HG03108 (cell line): ENCODE data around the gene MICALL2.
A peak's percentile ranks its signal among the peaks of the same experiment; 100 is the strongest.

Source experiments
- ATAC-seq: cut with Tn5 transposase; IDR thresholded peaks from one replicate; pipeline ENCODE4 v1.9.1; 2021; ENCODE audit warnings: moderate library complexity; ENCODE audit not compliant: unreplicated experiment

Gene MICALL2

DNA sequence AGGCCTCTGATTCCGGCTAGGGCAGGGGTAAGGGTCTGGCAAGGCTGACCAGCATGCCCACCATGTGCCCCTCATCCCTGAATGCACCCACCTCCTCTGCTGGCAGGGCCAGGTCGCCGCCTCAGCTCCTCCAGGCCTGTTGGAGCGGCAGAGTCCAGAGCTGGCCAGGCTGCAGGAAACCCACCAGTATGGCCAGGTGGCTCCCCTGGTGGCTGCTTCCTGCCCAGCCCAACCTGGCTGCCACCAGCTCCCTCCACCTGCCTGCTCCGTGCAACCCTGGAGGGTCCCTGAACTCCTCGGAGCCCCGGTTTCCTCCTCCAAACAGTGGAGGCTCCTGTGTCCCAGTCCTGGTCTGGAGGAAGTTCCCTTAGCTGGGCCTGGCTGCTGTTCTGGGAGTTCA lies 39.6 kb downstream of the MICALL2 start:
- no peak for ATAC-seq

DNA sequence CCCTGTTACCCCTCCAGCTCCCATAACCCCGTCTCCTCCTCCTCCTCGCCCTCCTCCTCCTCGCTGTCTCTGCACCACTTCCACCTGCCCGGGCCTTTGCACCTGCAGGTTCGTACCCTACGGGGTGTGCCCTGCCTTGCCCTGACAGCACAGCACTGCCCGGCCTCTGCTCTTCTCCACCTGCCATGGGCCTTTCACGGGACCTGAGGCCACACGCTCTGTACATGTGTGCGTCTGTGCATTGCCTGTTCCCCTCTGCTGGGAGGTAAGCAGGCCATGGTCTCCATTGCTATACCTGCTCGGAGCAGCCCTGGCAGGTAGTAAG lies 40.0 kb downstream of the MICALL2 start:
- no peak for ATAC-seq

DNA sequence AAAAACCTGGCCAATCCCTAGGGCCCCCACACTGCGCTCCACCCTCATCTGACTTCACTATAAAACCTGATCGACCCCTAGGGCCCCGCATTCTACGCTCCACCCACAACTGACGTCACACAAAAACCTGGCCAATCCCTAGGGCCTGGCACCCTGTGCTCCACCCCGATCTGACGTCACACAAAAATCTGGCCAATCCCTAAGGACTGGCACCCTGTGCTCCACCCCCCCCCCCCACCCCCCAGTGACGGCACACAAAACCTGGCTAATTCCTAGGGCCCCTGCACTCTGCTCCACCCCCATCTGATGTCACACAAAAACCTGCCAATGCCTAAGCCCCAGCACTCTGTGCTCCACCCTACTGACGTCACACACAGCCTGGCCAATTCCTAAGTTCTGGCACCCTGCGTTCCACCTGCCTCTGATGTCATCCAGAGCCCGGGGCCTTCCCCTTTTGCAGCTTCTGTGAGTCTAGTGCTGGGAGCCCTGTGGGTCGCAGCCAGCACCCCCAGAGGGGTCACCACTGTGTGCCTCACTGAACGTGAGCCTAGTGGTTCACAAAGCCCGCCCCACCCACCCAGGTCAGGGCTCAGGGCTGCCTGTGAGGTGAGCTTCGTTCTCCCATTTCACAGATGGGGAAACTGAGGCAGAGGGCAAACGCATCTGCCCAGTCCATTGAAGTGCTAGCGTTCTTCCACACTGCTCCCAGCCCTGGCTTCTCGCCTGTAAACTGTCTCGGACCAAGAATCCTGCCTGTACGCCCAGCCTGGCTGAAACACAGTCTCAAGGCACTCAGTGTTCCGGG lies 40.6 kb downstream of the MICALL2 start:
- no peak for ATAC-seq

DNA sequence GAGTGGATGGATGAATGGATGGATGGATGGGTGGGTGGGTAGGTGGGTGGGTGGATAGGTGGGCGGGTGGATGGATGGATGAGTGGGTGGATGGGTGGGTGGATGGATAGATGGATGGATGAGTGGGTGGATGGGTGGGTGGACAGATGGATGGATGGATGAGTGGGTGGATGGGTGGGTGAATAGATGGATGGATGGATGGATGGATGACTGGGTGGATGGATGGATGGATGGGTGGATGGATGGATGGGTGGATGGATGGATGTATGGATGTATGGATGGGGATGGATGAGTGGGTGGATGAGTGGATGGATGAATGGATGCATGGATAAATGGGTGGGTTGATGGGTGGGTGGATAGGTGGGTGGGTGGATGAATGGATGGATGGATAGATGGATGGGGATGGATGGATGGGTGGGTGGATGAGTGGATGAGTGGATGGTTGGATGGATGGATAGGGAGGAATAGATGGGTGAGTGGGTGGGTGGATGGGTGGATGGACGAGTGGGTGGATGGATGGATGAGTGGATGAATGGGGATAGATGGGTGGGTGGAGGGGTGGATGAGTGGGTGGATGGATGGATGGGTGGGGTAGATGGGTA lies 43.8 kb downstream of the MICALL2 start:
- ATAC-seq = no peak

DNA sequence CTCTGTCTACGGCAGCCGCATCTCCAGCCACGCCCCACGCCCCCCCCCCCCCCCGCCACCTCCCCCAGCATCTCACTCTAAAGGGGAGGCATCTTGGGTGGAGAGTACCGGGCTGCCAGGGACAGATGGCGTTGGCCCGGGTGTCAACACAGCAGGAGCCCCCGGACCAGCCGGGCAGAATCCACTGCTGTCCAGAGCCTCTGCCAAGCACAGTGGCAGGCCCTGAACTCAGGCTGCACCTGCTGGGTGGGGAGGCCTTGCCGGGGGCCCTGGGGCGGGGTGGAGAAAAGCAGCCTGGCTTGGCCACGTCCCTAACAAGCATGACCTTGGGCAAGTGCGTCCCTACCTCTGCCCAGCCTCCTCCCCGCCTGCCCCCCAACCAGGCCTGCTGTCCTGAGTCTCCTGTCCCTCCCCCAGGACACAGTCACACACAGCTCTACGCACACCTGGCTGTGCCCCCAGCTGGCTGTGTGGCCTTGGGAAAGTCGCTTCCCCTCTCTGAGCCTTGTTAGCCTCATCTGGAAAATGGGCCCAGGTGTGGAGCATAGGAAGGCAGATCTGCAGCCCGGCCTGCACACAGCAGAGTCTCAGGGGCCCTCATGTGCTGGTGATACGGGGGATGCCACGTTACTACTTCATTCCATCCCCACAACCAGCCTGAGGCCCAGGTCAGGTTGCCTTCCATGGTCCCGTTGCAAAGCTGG lies 45.2 kb downstream of the MICALL2 start:
- ATAC-seq = no peak

DNA sequence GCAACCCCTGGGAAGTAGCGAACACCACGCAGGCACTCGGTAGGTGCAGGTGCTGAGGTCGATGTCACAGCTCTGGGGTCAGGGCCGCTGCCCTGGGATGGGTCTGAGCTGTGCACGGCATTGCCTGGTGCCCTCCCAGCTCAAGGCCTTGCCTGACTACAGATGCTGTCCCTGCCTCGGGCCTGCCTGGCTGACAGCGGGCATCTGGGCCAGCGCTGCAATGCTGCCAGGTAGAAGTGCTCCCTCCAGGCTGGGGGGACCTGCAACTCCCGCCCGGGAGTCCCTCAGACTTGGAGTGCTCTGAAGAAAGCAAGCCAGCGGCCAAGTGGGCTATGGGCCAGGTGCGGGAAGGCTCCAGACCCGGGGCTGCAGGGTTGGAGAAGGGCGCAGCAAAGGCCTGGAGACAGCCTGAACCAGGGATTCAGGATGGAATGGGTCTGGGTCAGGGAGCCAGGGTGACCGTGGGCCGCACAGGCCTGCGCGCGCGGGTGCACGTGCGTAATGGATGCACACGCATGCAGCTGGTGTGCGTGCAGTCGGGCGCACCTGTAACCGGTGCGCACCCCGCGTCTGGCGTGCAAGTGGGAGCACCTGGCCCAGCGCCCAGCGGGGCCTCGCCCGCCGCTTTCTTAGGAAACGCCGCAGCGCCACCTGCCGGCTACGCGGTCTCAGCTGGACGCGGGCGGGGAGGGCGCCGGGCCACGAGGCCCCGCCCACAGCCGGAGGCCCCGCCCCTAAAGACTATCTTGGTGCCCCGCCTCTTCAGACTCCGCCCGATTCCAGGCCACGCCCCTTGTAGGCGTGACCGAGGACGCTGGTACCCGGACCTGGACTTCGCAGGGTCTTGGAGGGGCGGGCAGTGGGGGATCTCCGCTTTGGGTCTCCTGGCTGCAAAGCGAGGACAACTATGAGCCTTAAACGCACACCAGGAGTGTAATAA lies 46.7 kb downstream of the MICALL2 start:
- peak; percentile 50 for ATAC-seq

DNA sequence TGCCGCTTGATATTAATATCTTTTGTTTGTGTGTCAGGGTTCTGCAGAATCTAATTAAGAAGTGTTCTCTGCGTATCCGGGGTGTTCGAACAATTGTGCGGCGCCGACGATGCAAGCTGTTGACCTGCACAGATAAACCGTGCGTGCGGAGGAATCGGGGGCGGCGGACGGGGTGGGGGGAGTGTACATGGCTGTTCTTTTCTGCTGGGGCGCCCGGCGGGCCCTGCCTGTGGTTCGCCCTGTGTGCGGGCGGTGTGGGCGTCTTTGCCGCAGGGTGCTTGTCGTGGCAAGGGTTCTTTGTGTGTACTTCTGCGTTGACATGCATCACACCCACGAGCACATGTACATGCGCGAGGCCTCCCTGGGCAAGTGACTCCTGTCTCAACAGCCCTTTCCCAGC lies 47.9 kb downstream of the MICALL2 start:
- ATAC-seq = no peak

DNA sequence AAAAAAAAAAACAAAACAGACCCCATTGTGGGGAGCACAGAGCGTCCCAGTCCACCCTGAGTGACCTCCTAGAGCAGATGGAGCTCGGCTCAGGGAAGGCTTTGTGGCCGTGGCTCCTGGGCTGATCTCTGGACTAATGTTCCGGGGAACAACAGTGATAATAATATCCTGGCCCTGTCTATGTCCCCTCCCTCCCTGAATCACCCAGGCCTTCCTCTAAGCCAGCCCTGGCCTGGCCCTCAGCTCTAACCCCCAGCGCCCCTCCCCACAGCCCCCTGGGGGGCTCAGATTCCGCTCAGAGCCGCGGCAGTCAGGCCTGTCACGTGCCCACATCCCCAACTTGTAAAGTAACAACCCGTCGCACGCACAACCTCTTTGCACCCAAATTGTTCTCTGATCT lies 48.3 kb downstream of the MICALL2 start:
- no peak for ATAC-seq

DNA sequence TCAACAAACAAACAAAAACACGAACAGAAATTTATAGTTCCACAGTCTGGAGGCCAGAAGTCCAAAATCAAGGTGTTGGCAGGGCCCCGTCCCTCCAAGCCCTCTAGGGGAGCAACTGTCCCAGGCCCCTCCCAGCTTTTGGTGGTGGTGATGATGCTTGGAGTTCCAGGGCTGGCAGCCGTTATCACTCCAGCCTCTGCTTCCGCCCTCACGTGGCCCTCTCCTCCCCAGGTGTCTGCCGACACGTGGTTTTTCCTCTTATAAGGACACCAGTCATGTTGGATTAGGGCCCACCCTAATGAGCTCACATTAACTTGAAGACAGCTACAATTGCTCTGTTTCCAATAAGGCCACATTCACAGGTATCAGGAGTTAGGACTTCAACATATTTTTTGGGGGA lies 49.7 kb downstream of the MICALL2 start:
- ATAC-seq = no peak

DNA sequence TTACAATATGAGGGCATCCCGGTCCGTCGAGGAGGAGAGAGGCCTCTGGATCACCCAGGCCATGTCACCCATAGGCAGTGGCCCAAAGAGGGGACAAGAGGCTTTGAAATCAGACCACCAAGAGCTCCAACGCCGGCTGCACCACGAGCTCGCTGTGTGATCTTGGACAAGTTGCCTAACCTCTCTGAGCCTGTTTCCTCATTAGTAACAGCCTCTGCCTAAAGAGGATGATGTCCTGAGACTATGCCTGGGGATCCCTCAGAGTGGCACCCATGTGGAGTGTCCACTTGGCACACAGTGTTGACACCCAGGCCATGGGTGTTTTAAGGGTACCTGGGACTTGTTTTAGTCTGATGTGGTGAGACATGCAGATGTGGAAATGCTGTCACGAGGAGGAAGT lies 50.8 kb downstream of the MICALL2 start:
- no peak for ATAC-seq

DNA sequence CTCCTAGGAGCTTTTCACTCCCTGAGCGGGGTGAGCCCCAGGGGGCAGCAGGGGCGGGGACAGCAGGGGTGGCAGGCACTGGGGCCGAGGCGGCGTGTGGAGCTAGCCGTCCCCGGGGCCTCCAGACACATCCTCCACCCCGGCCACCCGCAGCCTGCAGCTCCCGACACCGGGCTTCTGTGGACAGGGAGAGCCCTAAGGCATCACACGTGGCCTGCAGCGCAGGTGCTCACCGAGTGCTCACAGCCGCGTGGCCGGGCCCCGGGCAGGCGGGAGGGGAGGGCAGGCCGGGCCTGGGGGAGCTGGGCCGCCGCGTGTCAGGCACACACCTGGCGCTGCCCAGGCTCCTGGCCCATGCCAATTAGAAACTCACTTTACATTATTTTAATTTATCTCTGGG lies 51.4 kb downstream of the MICALL2 start:
- no peak for ATAC-seq

DNA sequence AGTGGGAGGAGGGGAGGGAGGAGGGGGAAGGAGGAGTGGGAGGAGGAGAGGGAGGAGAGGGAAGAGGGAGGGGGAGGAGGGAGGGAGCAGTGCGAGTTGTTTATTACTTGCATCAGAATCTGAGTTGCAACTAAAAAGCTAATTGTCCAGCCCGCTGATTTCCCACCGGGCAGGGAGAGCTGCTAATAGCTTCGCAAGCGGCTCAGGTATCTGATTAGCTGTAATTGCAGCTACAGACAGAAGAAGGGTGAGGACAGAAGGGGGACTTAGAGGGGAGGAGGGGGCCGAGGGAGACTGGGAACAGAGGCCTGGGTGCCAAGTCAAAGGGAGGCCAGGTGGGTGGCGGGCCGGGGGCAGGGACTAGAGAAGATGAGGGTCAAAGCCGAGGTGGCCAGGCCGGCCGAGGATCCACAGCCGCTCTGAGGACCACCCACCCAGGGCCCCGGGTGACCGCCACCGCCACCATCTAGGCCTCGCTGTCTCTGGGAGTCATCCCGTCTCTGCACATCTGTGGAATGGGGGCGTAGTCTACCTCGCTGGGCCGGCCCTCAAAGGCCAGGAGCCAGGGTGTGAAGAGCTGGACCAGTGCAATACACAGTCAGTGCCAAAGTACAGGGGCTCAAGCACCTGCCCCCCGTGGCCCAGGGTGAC lies 54.2 kb downstream of the MICALL2 start:
- no peak for ATAC-seq

DNA sequence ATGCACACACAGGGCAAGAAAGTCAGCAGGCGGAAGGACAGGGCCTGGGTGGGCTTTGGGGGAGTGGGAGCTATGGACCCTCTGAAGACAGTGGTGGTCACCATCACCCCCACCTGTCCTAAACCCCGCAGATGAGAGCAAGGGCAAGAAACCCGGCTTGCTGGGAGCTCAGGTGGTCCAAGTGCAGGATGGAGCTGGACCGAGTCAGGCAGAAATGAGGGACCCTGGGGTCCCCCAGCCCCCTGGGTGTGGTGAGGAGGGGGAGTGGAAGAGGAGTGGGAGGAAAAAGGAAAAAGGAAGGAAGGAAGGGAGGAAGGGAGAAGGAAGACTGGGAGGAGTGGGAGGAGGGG lies 54.8 kb downstream of the MICALL2 start:
- ATAC-seq = no peak

DNA sequence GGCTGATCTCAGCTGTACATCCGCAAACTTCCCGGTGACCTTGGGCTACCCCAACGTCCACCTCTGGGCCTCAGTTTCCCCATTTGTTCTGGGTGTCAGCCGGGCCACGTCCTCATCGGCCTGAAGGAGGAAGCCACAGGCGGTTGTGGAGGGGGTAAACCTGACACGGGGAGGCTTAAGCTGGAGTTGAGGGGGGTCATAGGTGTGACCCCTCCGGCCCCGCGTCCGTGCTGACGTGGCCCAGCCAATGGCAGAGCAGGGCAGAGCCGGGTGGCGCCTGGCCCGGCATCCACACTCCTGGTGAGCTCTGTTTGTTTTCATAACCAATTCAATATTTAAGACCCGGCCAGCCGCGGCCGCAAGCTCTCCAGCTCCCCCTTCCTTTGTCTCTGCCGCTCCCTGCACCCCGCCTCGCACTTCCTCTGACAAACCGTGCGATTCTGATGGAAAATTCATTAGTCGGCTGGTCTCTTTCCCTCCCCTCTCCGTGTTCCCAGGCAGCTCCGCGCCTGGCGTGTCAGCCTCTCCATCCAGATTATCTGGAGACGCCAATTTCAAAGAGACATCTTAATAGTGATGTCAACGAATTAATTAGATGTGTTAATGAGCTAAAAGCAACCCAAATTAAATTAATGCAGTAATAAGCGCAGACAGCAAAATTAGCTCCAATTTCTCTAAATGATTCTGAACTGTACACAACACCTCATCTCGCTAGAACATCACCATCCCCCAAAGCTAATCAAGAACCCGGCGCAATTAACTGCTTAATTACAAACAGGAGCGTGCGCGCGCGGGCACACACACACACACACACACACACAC lies 55.4 kb downstream of the MICALL2 start:
- ATAC-seq = no peak

DNA sequence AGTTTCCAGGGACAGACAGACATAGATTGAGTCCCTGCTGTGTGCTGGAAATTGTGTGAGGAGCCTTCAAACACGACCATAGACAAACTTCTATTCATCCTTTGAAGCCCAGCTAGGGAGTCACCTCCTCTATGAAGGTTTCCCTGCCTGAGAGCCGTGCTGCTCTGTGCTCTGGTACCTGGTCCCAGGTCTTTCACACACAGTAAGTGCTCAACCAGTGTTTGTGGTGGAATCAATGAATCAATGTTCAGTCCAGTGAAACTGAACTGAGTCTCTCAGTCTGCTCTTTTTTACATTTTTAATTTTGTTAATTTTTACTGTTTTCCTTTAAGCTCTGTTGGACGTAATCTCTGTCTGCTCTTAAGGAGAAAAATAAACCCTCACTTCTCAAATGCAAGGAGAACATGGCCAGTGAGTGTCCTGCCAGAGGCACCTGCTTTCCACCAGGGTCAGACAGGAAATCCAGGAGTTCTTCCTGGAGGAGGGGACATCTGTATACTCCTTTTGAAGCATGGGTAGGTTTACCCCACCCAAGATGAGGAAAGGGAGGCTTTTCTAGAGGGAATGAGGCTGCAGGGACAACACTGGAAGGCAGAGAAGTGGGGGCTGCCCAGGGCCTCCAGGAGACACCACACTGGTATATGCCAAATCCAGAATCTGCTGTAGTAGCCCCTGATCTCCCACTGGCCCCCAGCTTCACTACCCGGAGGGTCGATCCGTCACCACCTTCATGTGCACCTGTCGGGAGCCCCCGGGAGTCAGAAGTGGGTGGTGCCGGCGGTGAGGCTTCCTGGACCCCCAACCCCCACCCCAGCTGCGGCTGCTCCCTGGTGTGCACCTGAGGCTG lies 56.3 kb downstream of the MICALL2 start:
- no peak for ATAC-seq

DNA sequence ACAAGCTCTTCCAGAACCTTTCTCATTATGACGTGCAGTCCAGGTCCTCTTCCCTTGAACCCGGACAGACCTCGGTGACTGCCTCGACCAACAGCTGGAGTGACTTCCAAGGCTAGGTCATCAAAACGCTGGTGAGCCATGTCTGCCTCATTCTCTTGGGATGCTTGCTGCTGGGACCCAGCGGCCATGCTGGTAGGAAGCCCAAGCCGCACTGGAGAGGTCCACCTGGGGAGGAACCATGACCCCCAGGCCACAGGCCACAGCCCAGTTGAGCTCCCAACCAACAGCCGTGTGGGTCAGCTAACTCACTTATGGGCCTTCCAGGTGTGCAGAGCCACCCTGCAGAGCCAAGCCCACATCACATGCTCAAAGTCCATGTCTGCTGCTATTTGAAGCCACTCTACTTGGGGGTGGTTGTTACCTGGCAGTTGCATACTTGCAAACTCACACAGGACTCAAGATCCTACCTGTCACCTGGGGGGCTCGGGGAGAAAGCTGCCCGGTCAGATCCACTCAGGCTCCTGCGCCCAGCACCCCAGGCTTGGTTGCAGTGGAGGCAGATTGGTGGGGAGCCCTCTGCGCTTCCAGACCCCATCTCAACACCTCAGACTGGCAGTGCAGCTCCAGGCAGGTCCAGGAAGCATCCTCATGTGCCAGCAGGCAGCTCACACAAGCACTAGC lies 57.0 kb downstream of the MICALL2 start:
- ATAC-seq = no peak

DNA sequence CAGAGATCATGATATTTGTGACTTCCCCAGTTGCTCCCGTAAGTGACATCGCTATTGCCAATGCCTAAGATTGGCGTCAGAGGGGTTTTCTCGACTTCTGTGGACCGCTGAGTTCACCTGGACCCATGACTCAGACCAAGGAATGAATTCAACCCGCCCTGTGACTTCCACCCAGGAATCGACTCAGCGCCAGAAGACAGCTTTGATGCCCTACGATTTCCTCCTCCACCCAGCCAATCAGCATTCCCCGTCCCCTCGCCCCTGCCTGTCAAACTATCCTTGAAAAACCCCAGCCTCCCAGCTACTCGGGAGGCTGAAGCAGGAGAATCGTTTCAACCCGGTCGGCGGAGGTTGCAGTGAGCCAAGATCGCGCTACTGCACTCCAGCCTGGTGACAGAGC lies 58.3 kb downstream of the MICALL2 start:
- no peak for ATAC-seq

DNA sequence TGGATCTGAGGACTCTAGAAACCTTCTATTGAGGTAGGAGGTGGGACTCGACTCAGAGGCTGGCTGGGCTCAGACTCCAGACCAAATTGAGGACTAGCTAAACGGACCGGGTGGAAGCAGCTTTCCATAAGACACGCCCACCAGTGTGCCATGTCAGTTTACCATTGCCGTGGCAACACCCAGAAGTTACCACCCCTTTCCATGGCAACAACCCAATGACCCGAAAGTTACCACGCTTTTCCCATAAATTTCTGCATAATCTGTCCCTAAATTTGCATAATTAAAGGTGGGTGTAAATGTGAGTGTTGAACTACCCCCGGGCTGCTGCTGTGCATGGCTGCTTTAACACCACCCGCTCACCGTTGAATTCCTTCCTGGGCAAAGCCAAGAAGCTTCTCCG lies 58.9 kb downstream of the MICALL2 start:
- no peak for ATAC-seq
